Calu3 (cell line): Measurements from ENCODE around the gene CIAPIN1. TPM values are rescaled to one million over a fixed set of nuclear protein-coding genes. Genes with fewer than 3 reads are reported as not detected.

Source experiments
- BruUV-seq: library from RNA; stranded (reverse); fragments of 400-500 nt; replicated peaks from 2 replicates; lab custom pipeline; 2021; lab: Mats Ljungman, UMichigan
- CTCF ChIA-PET: fragments of 300-600 bp; sonication (Branson Sonifier 250); formaldehyde crosslinking; loops from one replicate; lab custom pipeline; 2022; ENCODE audit warnings: antibody characterized with exemption; lab: Charles Lee
- DNase-seq: peaks from one replicate; pipeline ENCODE4 v3.0.0; 2022
- H3K27ac Mint-ChIP-seq: one replicate; pipeline ENCODE4 v1.8.0; 2022; ENCODE audit warnings: mixed read lengths; ENCODE audit not compliant: unreplicated experiment
- H3K27me3 Mint-ChIP-seq: one replicate; pipeline ENCODE4 v1.8.0; 2022; ENCODE audit warnings: mixed read lengths; ENCODE audit not compliant: unreplicated experiment
- H3K36me3 Mint-ChIP-seq: one replicate; pipeline ENCODE4 v1.8.0; 2022; ENCODE audit warnings: mild to moderate bottlenecking, moderate library complexity, mixed read lengths; ENCODE audit not compliant: insufficient read depth, unreplicated experiment
- H3K4me1 Mint-ChIP-seq: one replicate; pipeline ENCODE4 v1.8.0; 2022; ENCODE audit warnings: mild to moderate bottlenecking, low read depth, mixed read lengths; ENCODE audit not compliant: unreplicated experiment
- H3K4me3 Mint-ChIP-seq: one replicate; pipeline ENCODE4 v1.8.0; 2022; ENCODE audit warnings: mild to moderate bottlenecking, low read depth, moderate library complexity, mixed read lengths; ENCODE audit not compliant: unreplicated experiment
- H3K9me3 Mint-ChIP-seq: one replicate; pipeline ENCODE4 v1.8.0; 2022; ENCODE audit warnings: low read depth, mixed read lengths; ENCODE audit not compliant: unreplicated experiment
- CTCF ChIP-seq: fragments of 200-600 bp; IDR thresholded peaks from one replicate; pipeline ENCODE4 v1.8.0; 2022; ENCODE audit warnings: antibody characterized with exemption; ENCODE audit not compliant: unreplicated experiment
- intact Hi-C: fragments of 100-400 bp; cut with micrococcal nuclease; formaldehyde crosslinking; loops from one replicate; pipeline ENCODE4 v1.10.0; 2022; ENCODE audit not compliant: unreplicated experiment
- total RNA-seq: library from RNA; stranded (reverse); gene quantifications from 2 replicates; pipeline ENCODE4 v1.2.3, GENCODE V29; 2022

The CIAPIN1 gene
- total RNA-seq, 1 experiment from 2014 or later = 77.2 TPM

GRCh38 chr16:57474671-57475661, 27.8 kb upstream of the CIAPIN1 start:
- Mint-ChIP-seq H3K27ac (no peak overlapping the region), H3K4me1 (peaks cover 35% of the 10 kb centered on the region), H3K9me3 (no peaks in the 10 kb centered on the region), H3K27me3 (no peaks in the 10 kb centered on the region), H3K36me3 (peaks cover 22% of the 10 kb centered on the region), H3K4me3 (no peak overlapping the region)
- no peak for DNase-seq
- CTCF ChIA-PET = interaction anchor here (0.6 kb wide), 1 partner anchor 35 kb away, joined by 4 read pairs; no protein-coding TSS in a partner anchor
- intact Hi-C loops = no loop called here
- TF ChIP-seq CTCF = no peak
- BruUV-seq = no TSS peak

GRCh38 chr16:57473906-57474305, 26.7 kb upstream of the CIAPIN1 start:
- no TSS peak for BruUV-seq
- CTCF ChIA-PET = no interaction called here
- Mint-ChIP-seq H3K9me3 (no peaks in the 10 kb centered on the region), H3K4me1 (peaks cover 34% of the 10 kb centered on the region), H3K27ac (no peak overlapping the region), H3K4me3 (no peak overlapping the region), H3K36me3 (peaks cover 22% of the 10 kb centered on the region), H3K27me3 (no peaks in the 10 kb centered on the region)
- DNase-seq = no peak
- TF ChIP-seq CTCF = no peak
- intact Hi-C loops = no loop called here

GRCh38 chr16:57473176-57473840, 26.1 kb upstream of the CIAPIN1 start:
- H3K4me3 Mint-ChIP-seq = no peak overlapping the region
- CTCF ChIA-PET = no interaction called here

More at GRCh38 chr16:57473176-57473840, 26.1 kb upstream of the CIAPIN1 start:
- Mint-ChIP-seq H3K4me1 (peaks cover 34% of the 10 kb centered on the region), H3K9me3 (no peaks in the 10 kb centered on the region), H3K27me3 (no peaks in the 10 kb centered on the region), H3K36me3 (peaks cover 26% of the 10 kb centered on the region), H3K27ac (no peak overlapping the region)
- intact Hi-C loops = no loop called here
- DNase-seq = no peak
- no peak for TF ChIP-seq CTCF
- no TSS peak for BruUV-seq
